Activated naive CD4-positive, alpha-beta T cell treated with Interleukin-2 at 50 U/mL for 16 hours (primary cell): Measurements from ENCODE around the gene RNF181.
"Not testable (repeated sequence)": the region's sequence is repeated elsewhere in the genome, so short reads cannot be mapped to it uniquely, and the experiment has no call there.

Source experiments
- DNase-seq: peaks from one replicate; pipeline ENCODE4 v3.0.0-alpha.2; 2020

The RNF181 gene

GRCh38 chr2:85596486-85597143, 1.1 kb downstream of the RNF181 start:
- no peak for DNase-seq

DNA sequence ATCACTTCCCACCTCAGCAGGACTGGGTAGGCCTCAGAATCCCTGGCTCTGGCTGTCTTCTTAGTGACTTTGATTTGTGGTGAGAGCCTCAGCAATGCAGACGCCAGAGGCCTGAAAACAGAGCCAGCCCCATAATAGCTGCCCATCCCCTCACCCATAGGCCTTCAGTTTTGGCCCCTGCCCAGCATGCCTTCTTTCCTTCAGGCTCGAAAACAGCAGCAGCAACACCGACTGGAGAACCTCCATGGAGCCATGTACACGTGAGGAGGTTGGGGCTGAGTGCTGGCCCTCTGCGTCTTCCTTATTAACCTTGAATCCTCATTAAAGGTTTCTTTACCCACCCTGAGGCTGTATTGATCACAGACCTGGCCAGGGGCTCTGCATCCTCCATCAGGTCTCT, 1.7 kb downstream of the RNF181 start:
- DNase-seq: no peak

DNA sequence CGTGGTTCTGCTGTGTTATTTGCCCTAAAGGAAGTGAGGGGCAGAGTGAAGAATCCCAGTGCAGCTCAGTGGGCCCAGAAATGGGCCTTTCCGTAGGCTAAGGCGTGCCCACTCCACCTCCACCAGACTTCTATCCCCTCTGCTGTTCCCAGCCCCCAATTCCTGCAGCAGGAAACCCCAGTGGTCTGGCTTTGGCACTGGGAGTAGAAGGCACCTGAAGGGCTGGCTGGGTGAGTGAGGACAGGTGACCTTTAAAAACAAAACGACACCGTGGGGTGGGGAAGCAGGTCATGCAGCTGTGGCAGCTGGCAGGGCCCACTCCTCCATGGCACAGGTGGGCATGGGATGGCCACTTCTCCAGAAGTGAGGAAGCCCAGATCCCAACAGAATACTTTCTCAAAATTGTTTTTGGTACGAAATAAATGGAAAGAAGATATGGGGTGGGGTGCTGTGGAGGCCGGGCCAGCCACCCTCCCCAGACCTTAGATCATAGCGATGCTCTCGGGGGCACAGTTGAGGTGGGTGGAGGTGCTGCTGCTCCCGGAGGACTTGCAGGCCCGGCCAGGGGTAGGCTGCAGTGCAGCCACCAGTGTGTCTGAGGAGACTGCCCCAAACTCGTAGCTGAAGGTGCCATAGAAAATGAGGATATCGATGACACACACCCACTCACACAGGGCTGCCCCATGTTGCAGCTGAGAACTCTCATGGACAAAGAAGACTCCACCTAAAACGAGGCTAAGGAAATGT, 3.2 kb downstream of the RNF181 start:
- DNase-seq: no peak

DNA sequence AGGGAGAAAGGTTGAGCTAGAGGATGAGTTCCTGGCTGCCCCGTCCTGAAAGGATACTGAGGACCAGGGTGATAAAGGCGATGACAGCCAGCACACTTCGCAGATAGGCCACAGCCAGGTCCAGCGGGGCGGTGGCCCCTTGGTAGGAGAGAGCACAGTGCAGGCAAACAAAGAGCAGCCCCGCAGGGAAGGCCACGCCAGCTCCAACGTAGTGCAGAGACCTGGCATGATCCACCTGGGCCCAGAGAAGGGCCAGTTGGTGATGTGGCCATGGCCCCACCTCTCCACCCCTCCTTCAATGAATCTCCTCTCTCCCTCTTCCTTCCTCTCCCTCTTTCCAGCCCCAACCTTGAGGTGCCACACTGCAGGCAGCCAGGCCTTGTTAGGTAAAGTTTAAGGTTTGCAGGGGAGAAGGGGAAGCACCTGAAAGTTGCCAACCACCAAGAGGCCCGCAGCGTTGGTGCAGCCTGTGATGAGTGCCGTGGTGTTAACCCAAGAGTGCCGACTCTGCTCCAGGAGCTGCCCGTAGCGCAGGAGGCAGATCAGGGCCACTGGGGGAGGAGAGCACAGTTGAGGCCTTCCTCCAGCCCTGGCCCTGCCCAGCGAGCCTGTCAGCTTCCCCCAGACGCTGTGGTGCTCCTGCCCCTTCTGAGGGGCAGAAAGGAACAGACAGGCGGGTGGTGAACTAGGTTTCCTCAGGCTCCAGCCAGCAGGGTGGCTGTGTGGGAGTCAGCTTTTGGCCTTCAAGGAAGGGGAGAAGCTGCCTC, 4.1 kb downstream of the RNF181 start:
- no peak for DNase-seq

DNA sequence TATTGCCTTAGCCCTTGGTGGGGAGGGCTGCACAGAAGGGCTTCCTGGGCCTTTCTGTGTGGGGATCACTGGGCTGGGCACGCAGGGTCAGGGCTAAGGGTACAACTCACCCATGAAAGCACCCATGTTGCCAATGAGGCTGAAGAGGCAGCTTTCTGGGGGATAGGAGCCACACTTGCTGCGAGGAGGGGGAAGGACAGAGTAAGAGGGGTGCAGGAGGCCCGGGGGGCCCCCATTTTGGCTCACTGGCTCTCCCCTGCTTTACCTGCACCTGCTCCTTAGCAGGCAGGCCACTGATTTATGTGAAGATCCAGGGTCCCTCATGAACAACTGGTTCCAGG, 4.7 kb downstream of the RNF181 start:
- no peak for DNase-seq

- no peak for DNase-seq
These were observed 5.6 kb downstream of the RNF181 start for GRCh38 chr2:85600951-85601770.

DNA sequence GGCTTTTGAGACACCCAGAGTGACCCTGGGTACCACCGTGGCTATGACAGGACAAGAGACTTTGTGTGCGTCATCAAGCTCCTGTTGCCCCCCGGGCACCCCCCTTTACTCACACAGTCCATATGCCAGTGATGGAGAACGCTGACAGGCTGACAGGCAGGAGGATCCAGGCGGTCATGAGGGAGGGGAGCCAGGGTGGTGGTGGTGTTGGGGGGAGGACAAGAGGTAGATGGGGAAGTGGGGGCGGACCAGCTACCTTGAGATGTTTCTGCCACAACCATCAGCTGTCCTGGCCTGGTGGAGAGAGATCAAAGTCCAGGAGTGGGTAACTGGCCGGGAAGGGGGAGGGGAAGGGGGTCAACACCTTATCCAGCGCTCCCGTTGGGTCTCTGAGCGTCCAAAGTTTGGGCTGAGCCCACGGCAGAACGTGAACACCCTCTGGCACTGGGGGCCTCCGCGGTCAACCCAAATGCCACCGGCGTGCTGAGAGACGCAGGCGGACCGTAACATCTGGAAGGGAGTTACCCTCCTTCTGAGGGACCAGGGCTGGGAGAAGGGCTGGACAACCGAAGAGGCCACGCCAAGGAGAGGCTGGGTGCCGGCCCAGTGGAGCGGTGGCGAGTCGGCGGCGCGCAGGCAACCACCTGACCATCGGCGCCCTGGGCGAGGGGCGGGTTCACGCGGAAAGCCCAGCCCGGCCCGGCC, 6.4 kb downstream of the RNF181 start:
- no peak for DNase-seq

- peak; percentile 90 for DNase-seq
These were observed 7.1 kb downstream of the RNF181 start, which contains the start of gene TMEM150A for GRCh38 chr2:85602476-85603234. Gene TMEM150A, minus strand, starts transcription at chr2:85602698. Its CDS starts 750 bp downstream, at chr2:85601948.

DNA sequence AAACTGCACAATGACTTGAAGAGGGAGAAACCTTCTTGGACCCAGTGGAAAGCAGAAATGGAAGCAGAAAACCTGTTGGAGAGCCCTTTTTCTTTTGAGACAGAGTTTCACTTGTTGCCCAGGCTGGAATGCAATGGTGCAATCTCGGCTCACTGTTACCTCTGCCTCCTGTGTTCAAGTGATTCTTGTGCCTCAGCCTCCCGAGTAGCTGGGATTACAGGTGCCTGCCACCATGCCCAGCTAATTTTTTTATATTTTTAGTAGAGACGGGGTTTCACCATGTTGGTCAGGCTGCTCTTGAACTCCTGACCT, 8.5 kb downstream of the RNF181 start:
- DNase-seq: not testable (repeated sequence)

DNA sequence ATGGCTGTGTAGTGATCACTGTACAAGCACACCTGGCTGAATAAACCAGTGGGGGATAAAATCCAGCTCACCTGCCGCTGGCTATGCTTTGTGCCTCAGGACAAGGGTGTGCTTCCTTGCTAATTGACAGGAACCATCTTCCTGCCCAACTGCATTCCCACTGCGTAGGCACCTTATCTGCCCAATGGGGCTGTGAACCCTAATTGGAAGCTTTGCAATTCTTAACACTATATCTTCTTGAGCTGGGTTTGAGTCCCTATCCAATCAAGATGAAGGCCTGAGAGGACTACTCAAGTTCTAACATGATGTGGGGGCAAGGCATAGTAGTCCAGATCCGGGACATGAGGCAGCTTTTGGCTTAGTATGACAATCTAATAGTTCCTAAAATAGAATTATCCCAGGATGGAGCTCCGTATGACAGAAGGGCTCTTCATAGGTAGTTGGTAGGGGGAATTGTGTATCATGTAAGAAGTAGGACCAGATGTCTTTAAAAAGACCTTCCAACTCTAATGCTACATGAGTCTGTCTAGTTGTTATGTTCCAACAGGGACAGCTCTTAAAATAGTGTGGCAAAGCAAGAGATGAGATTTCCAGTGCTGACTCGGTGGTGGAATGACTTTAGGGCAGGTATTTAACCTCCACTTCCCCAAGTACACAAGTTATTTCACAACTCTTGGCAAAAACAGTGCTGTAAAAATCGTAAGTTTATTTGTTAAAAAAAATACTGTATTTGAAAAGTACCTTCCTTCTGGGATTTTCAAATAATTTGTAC, 9.2 kb downstream of the RNF181 start:
- no peak for DNase-seq

DNA sequence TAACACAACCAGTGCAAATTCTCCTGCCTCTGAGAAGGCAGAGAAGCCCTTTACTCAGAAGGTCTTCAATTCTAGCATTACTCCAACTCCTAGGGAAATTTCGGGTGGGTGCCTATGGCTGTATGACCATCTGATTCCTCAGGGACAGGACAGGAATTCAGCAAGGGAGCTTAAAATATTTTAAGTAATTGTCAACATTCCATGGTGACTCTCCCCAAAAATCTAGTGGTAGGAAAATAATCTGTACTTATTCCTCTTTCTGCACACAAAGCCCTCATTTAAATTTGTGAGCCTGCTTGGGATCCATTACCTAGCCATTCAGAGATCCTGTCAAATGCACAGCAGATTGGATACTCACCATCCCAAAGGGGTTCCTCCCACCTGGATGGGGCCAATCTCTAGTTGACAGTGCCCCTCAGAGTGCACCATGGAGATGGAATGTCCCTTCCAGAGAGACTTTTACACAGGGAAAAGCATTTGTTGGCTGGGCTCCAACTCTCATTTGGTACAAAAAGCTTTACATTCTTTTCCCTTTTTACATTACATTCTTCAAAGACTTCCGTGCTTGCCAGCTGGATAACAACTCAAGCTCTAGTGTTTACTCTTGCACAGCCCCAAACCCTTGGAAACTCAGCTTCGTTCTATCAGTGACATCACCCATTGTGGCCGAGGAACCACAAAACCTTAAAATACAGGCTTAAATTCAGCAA, 10.0 kb downstream of the RNF181 start:
- DNase-seq: no peak

GRCh38 chr2:85606116-85606455, 10.5 kb downstream of the RNF181 start:
- no peak for DNase-seq

- DNase-seq: no peak
These were observed 12.0 kb downstream of the RNF181 start for GRCh38 chr2:85607268-85608215.

GRCh38 chr2:85611217-85611704, 15.7 kb downstream of the RNF181 start:
- no peak for DNase-seq

DNA sequence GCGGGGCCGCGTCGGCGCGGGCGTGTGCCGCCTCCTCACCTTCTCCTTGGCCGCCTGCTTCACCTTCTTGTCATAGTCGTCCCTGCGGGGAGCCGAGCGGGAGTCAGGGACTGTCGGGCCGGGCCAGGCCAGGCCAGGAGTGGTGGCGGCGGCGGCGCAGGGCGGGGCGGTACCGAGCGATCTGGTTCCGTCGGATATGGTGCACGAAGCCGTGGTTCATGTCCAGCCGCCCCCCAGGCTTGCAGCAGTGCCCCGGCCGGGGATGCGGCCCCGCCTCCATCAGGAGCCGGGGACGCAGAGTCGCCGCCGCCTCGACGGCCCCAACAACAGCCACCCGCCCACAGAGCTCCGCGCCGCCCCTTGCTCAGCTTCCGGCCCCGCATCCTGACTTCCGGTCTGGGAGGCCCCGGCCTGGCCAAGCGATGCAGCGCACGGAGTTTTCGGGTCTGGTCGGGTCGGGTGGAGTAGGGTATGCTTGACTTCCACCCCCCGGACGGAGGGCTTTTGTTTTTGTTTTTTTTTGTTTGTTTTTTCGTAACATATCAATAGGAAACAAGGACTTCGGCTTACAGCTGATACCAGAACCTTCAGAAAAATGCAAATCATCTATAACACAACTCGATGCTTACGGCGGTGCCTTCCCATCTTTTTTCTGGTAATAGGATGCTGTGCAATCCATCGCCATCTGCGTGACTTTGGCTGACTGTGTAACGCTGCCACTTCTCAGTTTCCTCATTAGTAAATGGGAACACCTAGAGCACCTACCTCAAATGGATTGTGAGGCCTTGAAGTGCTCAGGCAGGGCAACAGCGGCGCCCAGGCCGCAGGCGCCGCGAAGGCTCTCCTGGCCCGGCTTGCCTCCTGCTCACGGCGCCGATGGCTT, 16.4 kb downstream of the RNF181 start, which contains the start of gene C2orf68:
TSS of gene C2orf68 (minus strand) at position 362 of the 883 bp plus-strand sequence. CDS start at position 280, 82 bp downstream.
- DNase-seq: peak; percentile 88

- DNase-seq: no peak
These were observed 18.4 kb downstream of the RNF181 start for GRCh38 chr2:85613717-85614515.

DNA sequence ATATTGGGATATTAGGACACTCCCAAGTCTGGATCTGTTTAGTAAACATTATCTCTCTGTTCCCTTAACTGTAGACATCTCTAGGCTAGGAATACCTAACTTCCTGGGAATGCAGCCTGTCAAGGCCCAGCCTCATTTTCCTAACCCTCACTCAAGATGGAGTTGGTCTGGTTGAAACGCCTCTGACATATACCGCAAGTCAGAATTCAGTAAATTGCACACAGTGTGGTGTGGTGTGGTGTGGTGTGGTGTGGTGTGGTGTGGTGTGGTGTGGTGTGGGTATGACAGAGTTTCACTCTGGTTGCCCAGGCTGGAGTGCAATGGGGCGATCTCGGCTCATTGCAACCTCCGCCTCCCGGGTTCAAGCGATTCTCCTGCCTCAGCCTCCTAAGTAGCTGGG, 19.2 kb downstream of the RNF181 start:
- DNase-seq: not testable (repeated sequence)
